Measurements from ENCODE around the gene RNF25.

RNF25 gene

GRCh38 chr2:218622606-218623365 is 49.0 kb downstream of the RNF25 start:
- DNase-seq = no peak

DNA sequence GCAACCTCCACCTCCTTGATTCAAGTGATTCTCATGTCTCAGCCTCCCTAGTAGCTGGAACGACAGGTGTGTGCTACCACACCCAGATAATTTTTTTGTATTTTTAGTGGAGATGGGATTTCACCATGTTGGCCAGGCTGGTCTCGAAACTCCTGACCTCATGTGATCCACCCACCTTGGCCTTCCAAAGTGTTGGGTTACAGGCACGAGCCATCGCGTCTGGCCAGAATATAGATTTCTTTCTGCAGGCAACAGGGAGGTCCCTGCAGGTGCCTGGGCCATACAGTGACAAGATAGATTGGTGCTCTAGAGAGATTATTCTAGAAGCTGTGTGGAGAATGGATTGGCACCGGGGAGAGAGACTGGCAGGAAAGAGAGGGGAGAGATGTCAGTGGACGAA is 50.8 kb downstream of the RNF25 start:
- DNase-seq = no peak

DNA sequence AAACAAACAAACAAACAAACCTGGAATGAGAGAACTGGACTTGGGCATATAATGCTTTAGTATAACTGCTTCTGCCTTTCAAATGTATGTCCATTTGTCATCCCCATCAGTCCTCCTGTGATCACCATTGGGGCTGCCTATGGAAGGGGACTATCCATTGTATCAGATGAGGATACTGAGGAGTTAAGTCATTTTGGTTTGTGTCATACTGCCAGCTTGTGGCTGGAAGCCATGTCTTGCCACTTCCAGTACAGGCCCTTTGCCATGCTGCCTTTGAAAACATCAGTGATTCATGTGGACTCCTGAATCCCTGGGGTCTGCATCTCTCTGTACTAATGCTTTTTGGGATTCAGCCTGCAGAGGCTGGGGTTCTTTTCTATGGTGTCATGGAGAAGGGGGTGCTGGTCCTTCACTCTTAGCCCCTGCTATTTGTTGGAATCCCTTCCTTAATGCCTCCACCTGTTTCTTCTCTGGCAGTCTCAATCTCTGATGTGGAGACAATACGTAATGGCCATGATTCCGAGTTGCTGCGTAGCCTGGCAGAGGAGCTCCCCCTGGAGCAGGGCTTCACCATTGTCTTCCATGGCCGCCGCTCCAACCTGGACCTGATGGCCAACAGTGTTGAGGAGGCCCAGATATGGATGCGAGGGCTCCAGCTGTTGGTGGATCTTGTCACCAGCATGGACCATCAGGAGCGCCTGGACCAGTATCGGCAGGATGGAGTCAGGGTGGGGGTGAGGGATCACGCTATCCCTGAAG is 53.5 kb downstream of the RNF25 start:
- DNase-seq = no peak

GRCh38 chr2:218615868-218616315 is 55.9 kb downstream of the RNF25 start:
- DNase-seq = no peak
